Karpas-422 (cell line): ENCODE measurements around the gene FBXL16. TPM values are rescaled to one million over a fixed set of nuclear protein-coding genes. Genes with fewer than 3 reads are reported as not detected.

Experiments
- DNase-seq: peaks from one replicate; pipeline ENCODE4 v3.0.0-alpha.2; 2015
- H2AFZ ChIP-seq: fragments of 200-600 bp; sonication (generic); 2 replicates; pipeline ENCODE4 v1.6.1; 2014; ENCODE audit warnings: antibody characterized with exemption, low read length, mixed read lengths
- H3K27ac ChIP-seq: fragments of 200-600 bp; sonication (generic); 2 replicates; pipeline ENCODE4 v1.5.1; 2014; ENCODE audit warnings: mild to moderate bottlenecking, low read length, moderate library complexity
- H3K27me3 ChIP-seq: fragments of 200-600 bp; sonication (generic); 2 replicates; pipeline ENCODE4 v1.6.1; 2014; ENCODE audit warnings: low read length, mixed read lengths
- H3K36me3 ChIP-seq: fragments of 200-600 bp; sonication (generic); 2 replicates; pipeline ENCODE4 v1.6.1; 2014; ENCODE audit warnings: low read length, mixed read lengths; ENCODE audit not compliant: insufficient read depth
- H3K4me1 ChIP-seq: fragments of 200-600 bp; sonication (generic); 2 replicates; pipeline ENCODE4 v1.6.1; 2014; ENCODE audit warnings: mild to moderate bottlenecking, low read length, mixed read lengths
- H3K4me2 ChIP-seq: fragments of 200-600 bp; sonication (generic); 2 replicates; pipeline ENCODE4 v1.6.1; 2014; ENCODE audit warnings: low read length, low read depth, mild to moderate bottlenecking; ENCODE audit not compliant: poor library complexity, severe bottlenecking
- H3K4me3 ChIP-seq: fragments of 200-600 bp; sonication (generic); 2 replicates; pipeline ENCODE4 v1.5.1; 2014; ENCODE audit warnings: mild to moderate bottlenecking, antibody characterized with exemption, low read length, mixed read lengths
- H3K79me2 ChIP-seq: fragments of 200-600 bp; sonication (generic); 2 replicates; pipeline ENCODE4 v1.6.1; 2014; ENCODE audit warnings: mild to moderate bottlenecking, low read length, mixed read lengths
- H3K9ac ChIP-seq: fragments of 200-600 bp; sonication (generic); 2 replicates; pipeline ENCODE4 v1.6.0; 2014; ENCODE audit warnings: low read length
- H3K9me2 ChIP-seq: fragments of 200-600 bp; sonication (generic), shearing (Covaris generic); replicated peaks from 2 replicates; pipeline ENCODE4 v1.6.0; 2014; ENCODE audit warnings: mild to moderate bottlenecking, low read length, moderate library complexity; ENCODE audit not compliant: insufficient read depth
- H3K9me3 ChIP-seq: fragments of 300-700, 200-600 bp; sonication (generic); 2 replicates; pipeline ENCODE4 v1.6.1; 2014; ENCODE audit warnings: low read length, mixed read lengths
- H4K20me1 ChIP-seq: fragments of 200-600 bp; sonication (generic); 2 replicates; pipeline ENCODE4 v1.6.1; 2014; ENCODE audit warnings: mild to moderate bottlenecking, antibody characterized with exemption, low read length, low read depth; ENCODE audit not compliant: insufficient read depth
- total RNA-seq: library from RNA; depleted of rRNA; stranded (reverse); fragments of >200 nt; shearing (Covaris generic); gene quantifications from 2 replicates; pipeline ENCODE4 v1.2.3, GENCODE V29; 2014; ENCODE audit warnings: low replicate concordance

The FBXL16 gene
- total RNA-seq, 1 experiment from 2014 or later, result 0.48 TPM

- Histone ChIP-seq H3K9ac (peak within 1 kb of the TSS; percentile 100), H3K9me3 (no peaks in the 10 kb centered on the region), H3K27ac (peak within 1 kb of the TSS; percentile 71), H3K27me3 (no peaks in the 10 kb centered on the region), H3K4me2 (peak within 1 kb of the TSS; percentile 87), H3K4me3 (peak within 1 kb of the TSS; percentile 97), H4K20me1 (peaks cover 15% of the 10 kb centered on the region), H3K4me1 (peaks cover 8% of the 10 kb centered on the region), H3K79me2 (peaks cover 24% of the 10 kb centered on the region), H2AFZ (no peak within 1 kb of the TSS), H3K36me3 (peaks cover 10% of the 10 kb centered on the region), H3K9me2 (no peaks in the 10 kb centered on the region)
- DNase-seq, result peak; percentile 98
Observed at GRCh38 chr16:667780-668518, 37.7 kb downstream of the FBXL16 start, which contains the start of gene RHOT2. TSS of gene RHOT2 (plus strand) at chr16:668132. CDS start at chr16:668200, 68 bp downstream.

DNA sequence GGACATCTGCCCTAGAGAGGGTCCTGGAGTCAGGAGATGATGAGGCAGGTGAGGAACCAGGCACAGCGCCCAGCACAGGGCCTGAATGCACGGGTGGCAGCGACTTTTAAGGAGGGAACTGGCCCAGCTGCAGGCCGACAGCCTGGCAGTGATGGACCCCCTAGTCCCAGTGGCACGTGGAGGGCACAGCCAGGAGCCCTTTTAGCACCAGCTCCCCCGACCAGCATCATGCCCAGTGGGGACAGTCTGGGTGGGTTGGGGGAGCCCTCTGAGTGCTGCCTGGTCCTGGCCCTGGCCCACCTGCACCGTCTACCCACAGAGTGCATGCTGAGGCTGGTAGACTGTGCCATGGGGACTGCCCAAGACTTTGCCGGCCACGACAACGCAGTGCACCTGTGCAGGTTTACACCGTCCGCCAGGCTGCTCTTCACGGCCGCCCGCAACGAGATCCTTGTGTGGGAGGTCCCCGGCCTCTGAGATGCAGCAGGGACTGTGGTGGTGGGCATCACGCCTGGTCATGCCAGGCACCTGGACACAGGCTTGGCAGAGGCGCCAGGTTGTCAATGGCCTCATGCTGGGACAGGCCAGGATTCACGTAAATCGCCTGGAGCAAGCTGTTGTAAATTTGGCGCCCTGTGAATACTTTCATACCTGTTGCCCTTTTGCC, 38.4 kb downstream of the FBXL16 start:
- Histone ChIP-seq H3K79me2 (peaks cover 24% of the 10 kb centered on the region), H3K4me1 (peaks cover 8% of the 10 kb centered on the region), H3K9me2 (no peaks in the 10 kb centered on the region), H4K20me1 (peaks cover 15% of the 10 kb centered on the region), H3K4me3 (peak overlapping the region; percentile 97), H3K9ac (peak overlapping the region; percentile 100), H3K9me3 (no peaks in the 10 kb centered on the region), H3K27me3 (no peaks in the 10 kb centered on the region), H2AFZ (no peak overlapping the region), H3K27ac (no peak overlapping the region), H3K36me3 (peaks cover 10% of the 10 kb centered on the region), H3K4me2 (peak overlapping the region; percentile 87)
- DNase-seq, result no peak

DNA sequence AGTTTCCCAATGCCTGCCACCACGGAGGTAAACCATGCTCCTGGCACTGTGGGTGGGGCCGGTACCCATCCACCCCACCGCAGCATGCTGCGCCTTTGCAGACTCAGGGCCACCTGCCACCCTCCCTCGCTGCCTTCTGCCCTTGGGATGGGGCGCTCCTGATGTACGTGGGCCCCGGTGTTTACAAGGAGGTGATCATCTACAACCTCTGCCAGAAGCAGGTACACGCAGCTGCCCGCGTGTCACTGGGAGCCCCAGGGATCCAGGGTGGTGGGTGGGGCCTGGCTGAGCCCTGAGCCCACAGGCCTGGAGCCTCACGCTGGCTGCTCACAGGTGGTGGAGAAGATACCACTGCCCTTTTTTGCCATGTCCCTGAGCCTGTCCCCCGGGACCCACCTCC, 39.0 kb downstream of the FBXL16 start:
- no peaks in the 10 kb centered on the region for H3K9me2 ChIP-seq
- H3K27ac ChIP-seq, result no peak overlapping the region

GRCh38 chr16:662597-662996, 43.0 kb downstream of the FBXL16 start:
- H3K9me3 ChIP-seq, result no peaks in the 10 kb centered on the region
- no peak overlapping the region for H2AFZ ChIP-seq
- no peak overlapping the region for H3K4me2 ChIP-seq
- H3K9ac ChIP-seq, result no peak overlapping the region
- DNase-seq, result no peak
- peaks cover 13% of the 10 kb centered on the region for H3K4me1 ChIP-seq
- no peaks in the 10 kb centered on the region for H3K27me3 ChIP-seq
- H4K20me1 ChIP-seq, result no peaks in the 10 kb centered on the region
- H3K4me3 ChIP-seq, result no peak overlapping the region
- H3K27ac ChIP-seq, result no peak overlapping the region
- H3K9me2 ChIP-seq, result no peaks in the 10 kb centered on the region
- 0 out of 2 replicates have a peak, but pooled peaks cover 3% of the 10 kb centered on the region for H3K79me2 ChIP-seq
- H3K36me3 ChIP-seq, result no peaks in the 10 kb centered on the region; the same call in 1 of the 2 replicates

More for the DNA sequence above, 39.0 kb downstream of the FBXL16 start:
- H3K4me1 ChIP-seq, result peaks cover 8% of the 10 kb centered on the region
- H3K36me3 ChIP-seq, result peaks cover 10% of the 10 kb centered on the region
- H3K27me3 ChIP-seq, result no peaks in the 10 kb centered on the region
- H3K9ac ChIP-seq, result no peak overlapping the region
- H3K4me2 ChIP-seq, result no peak overlapping the region
- no peak for DNase-seq
- peaks cover 15% of the 10 kb centered on the region for H4K20me1 ChIP-seq
- no peak overlapping the region for H2AFZ ChIP-seq
- no peaks in the 10 kb centered on the region for H3K9me3 ChIP-seq
- peaks cover 27% of the 10 kb centered on the region for H3K79me2 ChIP-seq
- no peak overlapping the region for H3K4me3 ChIP-seq

DNA sequence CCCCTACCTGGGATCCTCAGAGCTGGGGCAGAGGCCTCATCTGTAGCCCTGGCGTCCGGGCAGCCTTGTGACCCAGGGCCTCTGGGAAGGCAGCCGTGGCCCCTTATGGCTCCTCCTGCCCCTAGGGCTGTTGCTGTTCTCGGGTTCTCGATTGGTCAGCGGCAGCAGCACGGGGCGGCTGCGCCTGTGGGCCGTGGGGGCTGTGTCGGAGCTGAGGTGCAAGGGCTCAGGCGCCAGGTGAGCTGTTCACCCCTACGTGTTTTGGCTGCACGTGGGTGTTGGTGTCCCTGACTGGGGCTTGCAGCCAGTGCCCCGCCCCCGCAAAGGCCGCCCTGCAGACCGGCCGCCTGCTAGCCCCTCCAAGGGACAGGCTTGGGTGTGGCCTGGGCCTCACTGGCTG, 43.5 kb downstream of the FBXL16 start:
- peaks cover 13% of the 10 kb centered on the region for H3K4me1 ChIP-seq
- no peaks in the 10 kb centered on the region for H3K9me2 ChIP-seq
- H2AFZ ChIP-seq, result no peak overlapping the region
- H3K4me3 ChIP-seq, result no peak overlapping the region
- H4K20me1 ChIP-seq, result no peaks in the 10 kb centered on the region
- 0 out of 2 replicates have a peak, but pooled peaks cover 3% of the 10 kb centered on the region for H3K79me2 ChIP-seq
- no peaks in the 10 kb centered on the region for H3K9me3 ChIP-seq
- no peak overlapping the region for H3K27ac ChIP-seq
- DNase-seq, result no peak
- H3K36me3 ChIP-seq, result no peaks in the 10 kb centered on the region; the same call in 1 of the 2 replicates
- H3K4me2 ChIP-seq, result no peak overlapping the region
- H3K27me3 ChIP-seq, result no peaks in the 10 kb centered on the region
- H3K9ac ChIP-seq, result no peak overlapping the region

DNA sequence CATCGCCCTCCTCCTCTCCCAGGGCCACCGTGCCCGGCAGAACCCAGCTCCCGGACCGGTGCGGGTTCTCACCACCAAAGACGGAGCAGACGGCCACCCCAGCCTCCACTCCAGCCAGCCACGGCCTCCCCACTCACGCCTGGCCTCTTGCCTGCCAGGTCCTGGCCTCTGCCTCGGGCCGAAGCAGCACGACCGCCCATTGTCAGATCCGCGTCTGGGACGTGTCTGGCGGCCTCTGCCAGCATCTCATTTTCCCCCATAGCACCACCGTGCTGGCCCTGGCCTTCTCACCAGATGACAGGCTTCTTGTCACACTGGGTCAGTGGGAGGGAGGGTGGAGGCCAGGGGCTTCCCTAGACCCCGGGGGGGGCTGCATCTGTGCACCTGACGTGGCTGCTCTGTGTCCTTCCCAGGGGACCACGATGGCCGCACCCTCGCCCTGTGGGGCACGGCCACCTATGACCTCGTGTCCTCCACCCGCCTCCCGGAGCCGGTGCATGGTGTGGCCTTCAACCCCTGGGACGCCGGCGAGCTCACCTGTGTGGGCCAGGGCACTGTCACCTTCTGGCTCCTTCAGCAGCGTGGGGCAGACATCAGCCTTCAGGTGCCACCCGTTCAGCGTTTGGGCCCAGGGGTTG, 44.3 kb downstream of the FBXL16 start:
- Histone ChIP-seq H3K4me2 (peak overlapping the region; percentile 50), H3K4me3 (peak overlapping the region; percentile 28; the same call in 1 of the 2 replicates), H3K36me3 (no peaks in the 10 kb centered on the region; the same call in 1 of the 2 replicates), H3K27ac (no peak overlapping the region), H3K9me2 (no peaks in the 10 kb centered on the region), H4K20me1 (no peaks in the 10 kb centered on the region), H3K9ac (peak overlapping the region; percentile 60), H3K9me3 (no peaks in the 10 kb centered on the region), H3K27me3 (no peaks in the 10 kb centered on the region), H3K4me1 (peaks cover 13% of the 10 kb centered on the region), H3K79me2 (0 out of 2 replicates have a peak, but pooled peaks cover 3% of the 10 kb centered on the region), H2AFZ (no peak overlapping the region)
- DNase-seq, result no peak

DNA sequence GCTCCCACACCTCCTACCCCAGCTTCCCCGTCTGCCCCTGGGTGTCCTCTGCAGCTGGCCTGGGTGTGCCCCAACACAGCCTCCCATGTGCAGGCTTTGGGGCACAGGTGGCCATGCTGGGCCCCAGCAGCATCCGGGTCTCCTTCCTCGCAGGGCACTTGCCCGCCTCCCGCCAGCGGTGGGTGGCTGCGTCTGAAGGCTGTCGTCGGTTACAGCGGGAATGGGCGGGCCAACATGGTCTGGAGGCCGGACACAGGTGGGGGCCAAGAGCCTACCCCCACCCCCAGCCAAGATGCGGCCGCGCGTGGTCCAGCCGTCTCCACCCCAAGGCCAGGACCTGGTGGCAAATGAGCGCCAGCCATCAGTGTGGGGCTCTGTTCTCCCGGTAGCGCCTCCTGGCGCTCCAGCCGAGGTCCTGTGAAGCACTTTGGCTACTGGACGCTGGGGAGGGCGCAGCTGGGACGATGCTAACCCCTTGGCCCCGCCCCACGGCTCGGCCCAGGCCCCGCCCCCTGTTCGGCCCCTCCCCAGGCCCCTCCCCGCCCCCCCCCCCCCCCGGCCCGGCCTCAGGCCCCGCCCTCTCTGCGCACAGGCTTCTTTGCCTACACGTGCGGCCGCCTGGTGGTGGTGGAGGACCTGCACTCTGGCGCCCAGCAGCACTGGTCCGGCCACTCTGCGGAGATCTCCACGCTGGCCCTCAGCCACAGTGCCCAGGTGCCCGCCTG, 45.0 kb downstream of the FBXL16 start:
- peaks cover 13% of the 10 kb centered on the region for H3K4me1 ChIP-seq
- no peaks in the 10 kb centered on the region for H3K9me3 ChIP-seq
- no peaks in the 10 kb centered on the region for H3K9me2 ChIP-seq
- no peaks in the 10 kb centered on the region for H3K27me3 ChIP-seq
- H3K36me3 ChIP-seq, result no peaks in the 10 kb centered on the region; the same call in 1 of the 2 replicates
- H3K4me2 ChIP-seq, result peak overlapping the region; percentile 50
- H3K27ac ChIP-seq, result peak overlapping the region; percentile 22
- H2AFZ ChIP-seq, result no peak overlapping the region
- 0 out of 2 replicates have a peak, but pooled peaks cover 3% of the 10 kb centered on the region for H3K79me2 ChIP-seq
- peak overlapping the region; percentile 28; the same call in 1 of the 2 replicates for H3K4me3 ChIP-seq
- peak overlapping the region; percentile 60 for H3K9ac ChIP-seq
- H4K20me1 ChIP-seq, result no peaks in the 10 kb centered on the region
- peak; percentile 95 for DNase-seq
